ENCODE data around the gene ABHD15. TPM values are rescaled to one million over a fixed set of nuclear protein-coding genes. Genes with fewer than 3 reads are reported as not detected.
"Not testable (repeated sequence)": the region's sequence is repeated elsewhere in the genome, so short reads cannot be mapped to it uniquely, and the experiment has no call there.

ABHD15 gene
- total and polyA plus RNA-seq, 10 donors = 5.7 to 23.8 (median 13.6) TPM

DNA sequence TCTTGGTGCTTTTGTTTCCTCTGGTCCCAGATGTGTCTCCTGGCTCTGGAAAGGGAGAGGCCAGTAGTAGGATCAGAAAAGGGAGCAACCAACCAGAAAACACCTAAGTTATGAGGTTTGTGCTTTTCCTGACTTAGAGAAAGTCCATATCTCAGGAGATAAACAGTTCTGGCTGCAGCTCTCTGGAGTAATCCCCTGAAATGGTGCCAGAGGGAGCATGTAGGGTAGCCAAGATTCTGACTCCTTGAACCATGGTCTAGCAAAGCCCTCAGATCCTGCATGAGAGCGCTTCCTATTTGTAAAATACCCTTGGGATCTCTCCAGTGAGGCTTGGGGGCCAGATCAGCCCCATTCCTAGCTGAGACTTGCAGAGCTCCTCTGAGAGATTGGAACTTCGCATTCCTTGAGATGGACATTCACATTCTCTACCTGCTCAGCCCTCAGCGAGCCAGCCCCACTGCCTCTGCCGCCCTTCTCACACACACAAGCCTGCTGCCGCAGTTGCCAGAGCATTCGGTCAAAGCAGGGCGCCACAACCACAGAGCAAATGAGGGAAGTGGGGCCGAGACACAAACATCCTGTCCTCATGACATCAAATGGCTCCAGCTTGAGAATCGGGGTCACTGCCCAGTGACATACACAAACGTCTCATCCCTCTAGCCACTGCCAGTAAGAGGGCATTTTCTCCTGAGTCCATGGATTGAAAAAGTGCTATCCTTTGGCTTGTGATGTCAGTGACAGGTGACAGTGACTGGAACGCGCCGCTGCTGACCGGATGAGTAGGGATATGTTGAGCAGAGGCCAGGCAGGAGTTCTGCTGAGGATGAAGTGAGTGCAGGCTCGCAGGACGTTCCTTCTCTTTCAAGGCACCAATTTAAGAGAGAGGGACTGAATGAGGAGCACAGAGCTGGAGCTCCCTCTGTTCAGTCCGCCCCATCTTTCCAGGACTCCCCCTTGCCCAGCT lies 5.0 kb downstream of the ABHD15 start:
- peaks cover 34 to 99% (median 81%) of the 10 kb centered on the region in 6 donors for H3K4me1 ChIP-seq
- DNase-seq = peak; percentile 91
- TF ChIP-seq, protein P1, sequence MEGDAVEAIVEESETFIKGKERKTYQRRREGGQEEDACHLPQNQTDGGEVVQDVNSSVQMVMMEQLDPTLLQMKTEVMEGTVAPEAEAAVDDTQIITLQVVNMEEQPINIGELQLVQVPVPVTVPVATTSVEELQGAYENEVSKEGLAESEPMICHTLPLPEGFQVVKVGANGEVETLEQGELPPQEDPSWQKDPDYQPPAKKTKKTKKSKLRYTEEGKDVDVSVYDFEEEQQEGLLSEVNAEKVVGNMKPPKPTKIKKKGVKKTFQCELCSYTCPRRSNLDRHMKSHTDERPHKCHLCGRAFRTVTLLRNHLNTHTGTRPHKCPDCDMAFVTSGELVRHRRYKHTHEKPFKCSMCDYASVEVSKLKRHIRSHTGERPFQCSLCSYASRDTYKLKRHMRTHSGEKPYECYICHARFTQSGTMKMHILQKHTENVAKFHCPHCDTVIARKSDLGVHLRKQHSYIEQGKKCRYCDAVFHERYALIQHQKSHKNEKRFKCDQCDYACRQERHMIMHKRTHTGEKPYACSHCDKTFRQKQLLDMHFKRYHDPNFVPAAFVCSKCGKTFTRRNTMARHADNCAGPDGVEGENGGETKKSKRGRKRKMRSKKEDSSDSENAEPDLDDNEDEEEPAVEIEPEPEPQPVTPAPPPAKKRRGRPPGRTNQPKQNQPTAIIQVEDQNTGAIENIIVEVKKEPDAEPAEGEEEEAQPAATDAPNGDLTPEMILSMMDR (IDR thresholded peaks at IDR 0.05 in 8 of 11, conservative IDR thresholded peaks at IDR 0.05 in 3 of 11) = no peak
- TF ChIP-seq POLR2AphosphoS5 (IDR thresholded peaks at IDR 0.05) (peak; percentile 81 to 84 (median 82)), POLR2A (IDR thresholded peaks at IDR 0.05) (peak in 2 of 3 donors; percentile 8 to 21)
- H3K27me3 ChIP-seq (replicated peaks in 1 of 7) = peaks cover 0 to 3% (median 0%) of the 10 kb centered on the region in 7 donors
- 48 to 53% (median 50%) methylated on average over 16 to 17 of the region's 17 CpGs for WGBS, 5 donors
- peaks cover 0 to 13% (median 0%) of the 10 kb centered on the region in 6 donors for H3K36me3 ChIP-seq
- H3K4me3 ChIP-seq = peak overlapping the region in 1 of 8 donors; percentile 27
- intact Hi-C loops (cut with DNase I; ENCODE audit: low total_unique reads) = no loop called here
- peak overlapping the region; percentile 2 to 91 (median 52) for H3K27ac ChIP-seq
- H3K9me3 ChIP-seq = no peaks in the 10 kb centered on the region

DNA sequence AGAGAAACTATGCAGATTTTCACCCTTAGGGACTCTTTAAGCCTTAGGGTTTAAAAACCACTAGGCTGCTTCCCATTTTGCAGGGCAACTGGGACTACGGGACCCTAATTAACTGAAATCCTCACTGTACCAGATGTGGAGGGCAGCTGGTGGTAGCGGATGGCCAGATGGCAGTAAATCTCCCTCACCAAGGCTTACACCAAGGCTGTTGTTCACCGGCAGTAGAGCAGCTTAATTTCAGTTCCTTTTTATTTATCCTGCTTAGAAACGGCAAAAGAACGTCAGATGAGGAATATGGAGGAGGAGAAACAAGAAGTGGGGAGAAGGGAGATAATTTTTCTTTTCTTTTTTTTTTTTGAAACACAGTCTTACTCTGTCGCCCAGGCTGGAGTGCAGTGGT lies 6.5 kb downstream of the ABHD15 start:
- peaks cover 0 to 13% (median 0%) of the 10 kb centered on the region in 6 donors for H3K36me3 ChIP-seq
- intact Hi-C loops (cut with DNase I; ENCODE audit: low total_unique reads) = no loop called here
- WGBS, 5 donors = 32 to 65% (median 43%) methylated on average over 6 of the region's 6 CpGs
- H3K27me3 ChIP-seq (replicated peaks in 1 of 7) = no peaks in the 10 kb centered on the region
- TF ChIP-seq POLR2AphosphoS5 (IDR thresholded peaks at IDR 0.05) (peak in 1 of 3 donors; percentile 38), POLR2A (IDR thresholded peaks at IDR 0.05) (no peak)
- TF ChIP-seq, protein P1 (IDR thresholded peaks at IDR 0.05 in 8 of 11, conservative IDR thresholded peaks at IDR 0.05 in 3 of 11) = no peak
- peak; percentile 54 for DNase-seq
- H3K9me3 ChIP-seq = no peaks in the 10 kb centered on the region
- peak overlapping the region in 1 of 8 donors; percentile 28 for H3K4me3 ChIP-seq
- peak overlapping the region in 6 of 8 donors; percentile 2 to 91 (median 62) for H3K27ac ChIP-seq
- H3K4me1 ChIP-seq = peaks cover 27 to 87% (median 67%) of the 10 kb centered on the region in 6 donors

DNA sequence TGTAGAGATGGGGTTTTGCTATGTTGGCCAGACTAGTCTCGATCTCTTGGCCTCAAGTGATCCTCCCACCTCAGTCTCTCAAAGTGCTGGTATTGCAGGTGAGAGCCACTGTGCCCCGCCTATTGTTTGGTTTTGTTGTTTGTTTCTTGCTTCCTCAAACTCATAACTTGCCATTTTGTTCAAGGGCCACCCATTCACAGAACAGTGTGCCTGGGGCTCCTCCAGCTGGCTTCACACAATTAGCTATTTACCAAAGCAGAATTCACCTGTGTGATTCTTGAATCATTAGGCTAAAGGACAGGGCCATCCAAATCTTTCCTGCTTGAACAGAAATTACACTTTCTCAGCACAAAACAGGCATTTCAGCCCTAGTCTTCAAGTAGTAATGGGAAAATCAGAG lies 7.2 kb downstream of the ABHD15 start:
- TF ChIP-seq POLR2A (IDR thresholded peaks at IDR 0.05) = no peak
- TF ChIP-seq POLR2AphosphoS5 (IDR thresholded peaks at IDR 0.05) = no peak
- TF ChIP-seq, protein P1 (IDR thresholded peaks at IDR 0.05 in 8 of 11, conservative IDR thresholded peaks at IDR 0.05 in 3 of 11) = no peak
- H3K27me3 ChIP-seq (replicated peaks in 1 of 7) = no peaks in the 10 kb centered on the region
- H3K4me1 ChIP-seq = peaks cover 22 to 80% (median 60%) of the 10 kb centered on the region in 6 donors
- H3K4me3 ChIP-seq = no peak overlapping the region
- 75 to 89% (median 80%) methylated on average over 2 of the region's 2 CpGs for WGBS, 5 donors
- peak overlapping the region in 4 of 8 donors; percentile 55 to 91 (median 79) for H3K27ac ChIP-seq
- H3K36me3 ChIP-seq = peaks cover 0 to 13% (median 0%) of the 10 kb centered on the region in 6 donors
- H3K9me3 ChIP-seq = no peaks in the 10 kb centered on the region
- intact Hi-C loops (cut with DNase I; ENCODE audit: low total_unique reads) = no loop called here
- no peak for DNase-seq

DNA sequence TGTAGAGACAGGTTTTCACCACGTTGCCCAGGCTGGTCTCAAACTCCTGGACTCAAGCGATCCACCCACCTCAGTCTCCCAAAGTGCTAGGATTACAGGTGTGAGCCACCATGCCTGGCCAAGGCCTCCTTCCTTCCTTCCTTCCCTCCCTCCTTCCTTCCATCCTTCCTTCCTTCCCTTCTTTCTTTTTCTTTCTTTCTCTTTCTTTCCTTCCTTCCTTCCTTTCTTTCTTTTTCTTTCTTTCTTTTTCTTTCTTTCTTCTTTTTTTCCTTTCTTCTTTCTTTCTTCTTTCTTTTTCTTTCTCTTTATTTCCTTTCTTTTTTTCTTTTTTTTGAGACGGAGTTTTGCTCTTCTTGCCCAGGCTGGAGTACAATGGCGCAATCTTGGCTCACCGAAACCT lies 8.7 kb downstream of the ABHD15 start:
- H3K27me3 ChIP-seq (replicated peaks in 1 of 7); H3K4me3 ChIP-seq; H3K9me3 ChIP-seq; intact Hi-C loops (cut with DNase I; ENCODE audit: low total_unique reads): not testable (repeated sequence)
- Histone ChIP-seq H3K4me1 (peaks cover 18 to 65% (median 45%) of the 10 kb centered on the region in 6 donors), H3K27ac (peak overlapping the region in 2 of 8 donors; percentile 19 to 39), H3K36me3 (peaks cover 0 to 13% (median 0%) of the 10 kb centered on the region in 6 donors)
- DNase-seq = peak; percentile 16
- WGBS, 5 donors = 88 to 94% (median 89%) methylated on average over 5 of the region's 5 CpGs

All from spleen (tissue), 11 donors.